ENCODE measurements around the gene PTX4.

The PTX4 gene

GRCh38 chr16:1454561-1454960 is 34.2 kb downstream of the PTX4 start:
- TF ChIP-seq CTCF (IDR thresholded peaks at IDR 0.05) = no peak

- TF ChIP-seq CTCF (IDR thresholded peaks at IDR 0.05) = no peak
Observed at GRCh38 chr16:1453316-1453715, 35.4 kb downstream of the PTX4 start.

GRCh38 chr16:1452530-1452929 is 36.2 kb downstream of the PTX4 start:
- TF ChIP-seq CTCF (IDR thresholded peaks at IDR 0.05) = no peak

- no peak for TF ChIP-seq CTCF (IDR thresholded peaks at IDR 0.05)
Observed at GRCh38 chr16:1451702-1452392, 36.9 kb downstream of the PTX4 start.

- TF ChIP-seq CTCF (IDR thresholded peaks at IDR 0.05) = no peak
Observed at GRCh38 chr16:1450841-1451240, 37.9 kb downstream of the PTX4 start.

- TF ChIP-seq CTCF (IDR thresholded peaks at IDR 0.05) = no peak
Observed at GRCh38 chr16:1450218-1450617, 38.5 kb downstream of the PTX4 start.

- no peak for TF ChIP-seq CTCF (IDR thresholded peaks at IDR 0.05)
Observed at GRCh38 chr16:1449201-1449788, 39.4 kb downstream of the PTX4 start.
